Activated CD4-positive, CD25-positive, alpha-beta regulatory T cell treated with anti-CD3 and anti-CD28 coated beads, Interleukin-2, amount 50 U/mL, for 16 hours (primary cell): ENCODE measurements around the gene SORCS3.

Experiments
- DNase-seq: peaks from one replicate; pipeline ENCODE4 v3.0.0-alpha.2; 2020; ENCODE audit warnings: low read depth, low spot score

The SORCS3 gene

GRCh38 chr10:105183536-105183935 is 542.4 kb downstream of the SORCS3 start:
- DNase-seq = no peak

GRCh38 chr10:105185161-105185560 is 544.1 kb downstream of the SORCS3 start:
- DNase-seq = no peak

- no peak for DNase-seq
Observed at GRCh38 chr10:105187243-105187642, 546.2 kb downstream of the SORCS3 start.

GRCh38 chr10:105188737-105189462 is 547.8 kb downstream of the SORCS3 start:
- DNase-seq = no peak

- DNase-seq = no peak
Observed at GRCh38 chr10:105189463-105189800, 548.3 kb downstream of the SORCS3 start.

GRCh38 chr10:105192146-105192545 is 551.1 kb downstream of the SORCS3 start:
- no peak for DNase-seq

- no peak for DNase-seq
Observed at GRCh38 chr10:105192861-105193260, 551.8 kb downstream of the SORCS3 start.

- DNase-seq = no peak
Observed at GRCh38 chr10:105195831-105196230, 554.7 kb downstream of the SORCS3 start.

- DNase-seq = no peak
Observed at GRCh38 chr10:105197598-105198364, 556.7 kb downstream of the SORCS3 start.

GRCh38 chr10:105206616-105207015 is 565.5 kb downstream of the SORCS3 start:
- no peak for DNase-seq

GRCh38 chr10:105207476-105207995 is 566.4 kb downstream of the SORCS3 start:
- DNase-seq = no peak

GRCh38 chr10:105210546-105210945 is 569.5 kb downstream of the SORCS3 start:
- no peak for DNase-seq

- DNase-seq = no peak
Observed at GRCh38 chr10:105237685-105238084, 596.6 kb downstream of the SORCS3 start.

GRCh38 chr10:105239311-105240219 is 598.5 kb downstream of the SORCS3 start:
- no peak for DNase-seq

GRCh38 chr10:105241254-105241653 is 600.2 kb downstream of the SORCS3 start:
- DNase-seq = no peak

- no peak for DNase-seq
Observed at GRCh38 chr10:105243381-105243780, 602.3 kb downstream of the SORCS3 start.

- no peak for DNase-seq
Observed at GRCh38 chr10:105243825-105244224, 602.7 kb downstream of the SORCS3 start.

- no peak for DNase-seq
Observed at GRCh38 chr10:105247831-105248499, 606.9 kb downstream of the SORCS3 start.

GRCh38 chr10:105252911-105253310 is 611.8 kb downstream of the SORCS3 start:
- DNase-seq = no peak

- no peak for DNase-seq
Observed at GRCh38 chr10:105253515-105254212, 612.6 kb downstream of the SORCS3 start.
